HG03175 (cell line): ENCODE results near the gene HLA-B.
"Not testable (repeated sequence)": the region's sequence is repeated elsewhere in the genome, so short reads cannot be mapped to it uniquely, and the experiment has no call there.

Experiments
- ATAC-seq: cut with Tn5 transposase; IDR thresholded peaks from one replicate; pipeline ENCODE4 v1.9.1; 2021; ENCODE audit warnings: mild to moderate bottlenecking, moderate library complexity; ENCODE audit not compliant: unreplicated experiment

The HLA-B gene

GRCh38 chr6:31356946-31357466 is at the start of gene HLA-B:
HLA-B (minus strand) TSS chr6:31357179; CDS start chr6:31357158, 21 bp downstream.
- ATAC-seq, result peak; percentile 78

DNA sequence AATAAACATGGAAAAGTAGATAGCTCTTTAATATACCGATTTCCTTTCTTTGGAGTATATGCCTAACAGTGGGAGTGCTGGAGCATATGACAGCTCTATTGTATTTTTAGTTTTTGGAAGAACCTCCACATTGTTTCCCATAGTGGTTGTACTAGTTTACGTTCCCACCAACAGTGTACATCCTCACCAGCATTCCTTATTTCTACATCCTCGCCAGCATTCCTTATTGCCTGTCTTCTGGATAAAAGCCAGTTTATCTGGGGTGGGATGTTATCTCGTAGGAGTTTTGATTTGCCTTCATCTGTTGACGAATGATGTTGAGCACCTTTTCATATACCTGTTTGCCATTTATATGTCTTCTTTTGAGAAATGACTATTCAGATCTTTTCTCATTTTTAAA is 49.0 kb upstream of the HLA-B start:
- no peak for ATAC-seq

GRCh38 chr6:31404061-31404364 is 47.0 kb upstream of the HLA-B start:
- ATAC-seq, result not testable (repeated sequence)

DNA sequence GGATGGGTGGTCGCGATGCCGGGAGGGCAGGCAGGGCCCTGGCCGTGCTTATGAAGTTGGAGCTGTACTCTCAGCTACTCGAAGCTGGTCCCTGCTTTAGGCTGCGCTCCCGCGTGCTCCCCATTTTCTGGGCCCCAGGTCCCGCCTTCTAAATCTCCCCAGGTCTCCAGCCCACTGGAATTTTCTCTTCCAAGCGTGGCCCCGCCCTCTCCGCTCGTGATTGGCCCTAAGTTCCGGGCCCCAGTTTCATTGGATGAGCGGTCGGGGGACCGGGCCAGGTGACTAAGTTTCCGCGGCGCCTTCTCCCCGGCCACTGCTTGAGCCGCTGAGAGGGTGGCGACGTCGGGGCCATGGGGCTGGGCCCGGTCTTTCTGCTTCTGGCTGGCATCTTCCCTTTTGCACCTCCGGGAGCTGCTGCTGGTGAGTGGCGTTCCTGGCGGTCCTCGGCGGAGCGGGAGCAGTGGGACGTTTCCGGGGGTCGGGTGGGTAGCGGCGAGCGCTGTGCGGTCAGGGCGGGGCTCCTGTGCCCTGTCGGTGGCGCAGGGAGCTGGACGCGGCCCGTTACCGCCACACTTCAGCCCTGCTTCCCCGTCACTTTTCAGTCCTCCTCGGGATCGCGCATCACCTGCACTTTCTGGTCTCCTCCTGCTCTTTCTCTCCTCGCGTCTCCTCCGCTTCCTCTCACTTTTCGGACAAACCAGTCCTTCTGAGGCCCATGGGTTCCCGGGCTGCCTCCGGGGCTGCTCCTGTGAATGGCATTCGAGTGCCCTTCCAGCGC is 46.5 kb upstream of the HLA-B start, which contains the start of gene MICA:
TSS of gene MICA (plus strand) at position 313 of the 778 bp plus-strand sequence. CDS start at position 351, 38 bp downstream.
- ATAC-seq, result peak; percentile 73

GRCh38 chr6:31402324-31403282 is 45.6 kb upstream of the HLA-B start:
- peak; percentile 7 for ATAC-seq

GRCh38 chr6:31401403-31401802 is 44.4 kb upstream of the HLA-B start:
- no peak for ATAC-seq

DNA sequence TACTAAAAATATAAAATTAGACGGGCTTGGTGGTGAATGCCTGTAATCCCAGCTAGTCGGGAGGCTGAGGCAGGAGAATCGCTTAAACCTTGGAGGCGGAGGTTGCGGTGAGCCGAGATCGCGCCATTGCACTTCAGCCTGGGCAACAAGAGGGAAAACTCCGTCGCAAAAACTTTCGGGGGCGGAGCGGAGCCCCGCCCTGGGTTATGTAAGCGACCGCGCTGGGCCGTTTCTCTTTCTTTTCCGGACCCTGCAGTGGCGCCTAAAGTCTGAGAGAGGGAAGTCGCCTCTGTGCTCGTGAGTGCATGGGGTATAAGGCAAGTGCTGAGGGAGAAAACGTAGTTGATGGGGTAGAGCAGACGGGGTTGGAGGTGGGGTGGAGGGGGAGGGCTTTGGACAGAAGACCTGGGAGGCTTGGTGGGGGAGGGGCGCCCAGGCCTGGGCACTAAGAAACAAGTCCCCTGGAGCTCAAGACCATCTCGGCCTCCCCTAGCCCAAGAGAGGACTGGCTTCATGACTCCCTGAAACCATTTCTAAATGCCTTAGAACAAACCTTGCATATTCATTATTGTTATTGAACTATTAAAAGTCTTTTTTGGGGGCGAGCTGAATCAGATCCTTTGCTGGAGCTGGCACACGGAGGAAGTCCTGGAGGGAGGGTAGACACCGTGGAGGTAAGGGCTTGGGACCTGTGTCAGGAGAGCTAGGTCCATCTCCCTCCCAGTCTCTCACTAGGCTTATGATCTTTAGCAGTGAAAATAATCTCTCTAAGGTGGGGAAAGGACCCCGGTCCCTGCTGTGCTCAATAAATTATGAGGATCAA is 43.7 kb upstream of the HLA-B start:
- peak; percentile 35 for ATAC-seq

GRCh38 chr6:31399589-31400466 is 42.8 kb upstream of the HLA-B start:
- ATAC-seq, result no peak

GRCh38 chr6:31397901-31398525 is 41.0 kb upstream of the HLA-B start:
- ATAC-seq, result no peak

- not testable (repeated sequence) for ATAC-seq
Measured at GRCh38 chr6:31397153-31397499, 40.1 kb upstream of the HLA-B start.

- no peak for ATAC-seq
Measured at GRCh38 chr6:31396422-31397152, 39.6 kb upstream of the HLA-B start.

DNA sequence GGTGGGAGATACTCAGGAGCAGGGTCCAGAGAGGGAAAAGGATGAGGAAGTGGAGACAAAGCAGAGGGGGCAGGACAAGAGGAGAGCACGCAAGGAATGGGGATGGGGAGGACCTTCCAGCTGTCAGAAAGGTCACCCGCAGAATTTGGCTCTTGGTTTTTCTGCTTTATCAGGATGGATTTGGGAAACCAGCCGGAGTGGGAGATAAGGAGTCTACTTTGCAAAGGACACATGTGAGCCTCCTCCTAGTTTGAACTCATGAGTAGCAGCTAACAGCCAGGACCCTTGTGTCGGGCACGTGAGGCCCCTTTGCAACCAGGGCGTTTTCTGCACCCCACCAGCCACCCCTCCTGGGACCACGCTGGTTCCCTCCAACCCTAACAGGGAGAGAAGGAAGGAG is 38.9 kb upstream of the HLA-B start:
- ATAC-seq, result no peak

DNA sequence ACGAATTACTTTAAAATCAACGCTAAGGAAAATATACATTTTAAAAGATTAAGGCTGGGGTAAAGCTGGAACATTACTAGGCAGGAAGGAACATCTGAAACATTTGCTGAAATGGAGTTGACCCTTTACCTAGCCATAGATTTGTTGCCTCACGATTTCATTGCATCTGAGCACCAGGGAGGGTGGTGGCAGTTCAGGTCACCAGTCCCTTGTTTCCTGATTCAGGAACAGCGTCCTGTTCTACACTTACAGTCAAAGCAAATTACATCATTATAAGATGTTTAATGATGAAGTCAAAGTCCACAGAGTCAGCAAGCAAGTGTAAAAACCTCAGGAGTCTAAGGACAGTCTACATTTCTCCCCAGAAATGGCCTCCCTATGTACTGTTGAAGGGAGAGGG is 37.4 kb upstream of the HLA-B start:
- ATAC-seq, result no peak

GRCh38 chr6:31393932-31394331 is 37.0 kb upstream of the HLA-B start:
- ATAC-seq, result no peak

DNA sequence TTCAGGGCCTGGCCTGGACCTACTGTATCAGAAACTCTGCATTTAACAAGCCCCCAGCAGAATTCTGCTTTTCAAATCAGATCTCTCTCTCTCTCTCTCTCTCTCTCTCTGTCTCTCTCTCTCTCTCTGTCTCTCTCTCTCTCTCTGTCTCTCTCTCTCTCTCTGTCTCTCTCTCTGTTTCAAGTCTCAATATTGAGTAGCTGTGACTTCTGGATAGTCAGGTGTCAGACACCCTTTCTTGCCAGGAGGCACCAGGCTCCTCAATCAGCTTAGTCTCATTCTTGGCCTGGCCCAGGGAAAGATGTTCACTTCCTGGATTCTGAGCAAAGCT is 32.8 kb upstream of the HLA-B start:
- not testable (repeated sequence) for ATAC-seq

GRCh38 chr6:31388916-31389801 is 32.2 kb upstream of the HLA-B start:
- not testable (repeated sequence) for ATAC-seq

- no peak for ATAC-seq
Measured at GRCh38 chr6:31386977-31387376, 30.0 kb upstream of the HLA-B start.

GRCh38 chr6:31386099-31386498 is 29.1 kb upstream of the HLA-B start:
- no peak for ATAC-seq
